Measurements from ENCODE around the gene PKN3. TPM values are rescaled to one million over a fixed set of nuclear protein-coding genes. Genes with fewer than 3 reads are reported as not detected.
"Not testable (repeated sequence)": the region's sequence is repeated elsewhere in the genome, so short reads cannot be mapped to it uniquely, and the experiment has no call there.

PKN3 gene
- total RNA-seq, 1 donor from 2014 or later, result 4.4 TPM

DNA sequence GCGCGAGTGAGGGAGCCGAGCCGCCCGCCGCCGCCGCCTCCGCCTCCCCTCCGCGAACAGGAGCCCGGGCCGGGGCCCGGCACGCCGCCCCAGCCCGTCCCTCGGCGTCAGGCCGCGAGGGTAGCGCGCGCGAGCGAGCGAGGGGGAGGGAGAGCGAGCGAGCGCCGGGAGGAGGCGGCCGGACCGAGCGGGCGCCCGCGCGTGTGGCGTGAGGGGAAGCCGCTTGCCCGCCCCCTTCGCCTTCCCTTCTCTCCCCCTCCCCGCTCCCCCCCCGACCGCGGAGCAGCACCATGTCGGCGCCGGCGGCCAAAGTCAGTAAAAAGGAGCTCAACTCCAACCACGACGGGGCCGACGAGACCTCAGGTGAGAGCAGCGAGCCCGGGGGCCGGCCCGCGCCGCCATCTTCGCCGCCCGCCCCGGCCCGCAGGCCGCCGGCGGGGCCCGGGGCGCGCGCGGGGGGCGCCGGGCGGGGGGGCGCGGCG lies 13.0 kb upstream of the PKN3 start:
- no peak overlapping the region for H3K27ac Mint-ChIP-seq

DNA sequence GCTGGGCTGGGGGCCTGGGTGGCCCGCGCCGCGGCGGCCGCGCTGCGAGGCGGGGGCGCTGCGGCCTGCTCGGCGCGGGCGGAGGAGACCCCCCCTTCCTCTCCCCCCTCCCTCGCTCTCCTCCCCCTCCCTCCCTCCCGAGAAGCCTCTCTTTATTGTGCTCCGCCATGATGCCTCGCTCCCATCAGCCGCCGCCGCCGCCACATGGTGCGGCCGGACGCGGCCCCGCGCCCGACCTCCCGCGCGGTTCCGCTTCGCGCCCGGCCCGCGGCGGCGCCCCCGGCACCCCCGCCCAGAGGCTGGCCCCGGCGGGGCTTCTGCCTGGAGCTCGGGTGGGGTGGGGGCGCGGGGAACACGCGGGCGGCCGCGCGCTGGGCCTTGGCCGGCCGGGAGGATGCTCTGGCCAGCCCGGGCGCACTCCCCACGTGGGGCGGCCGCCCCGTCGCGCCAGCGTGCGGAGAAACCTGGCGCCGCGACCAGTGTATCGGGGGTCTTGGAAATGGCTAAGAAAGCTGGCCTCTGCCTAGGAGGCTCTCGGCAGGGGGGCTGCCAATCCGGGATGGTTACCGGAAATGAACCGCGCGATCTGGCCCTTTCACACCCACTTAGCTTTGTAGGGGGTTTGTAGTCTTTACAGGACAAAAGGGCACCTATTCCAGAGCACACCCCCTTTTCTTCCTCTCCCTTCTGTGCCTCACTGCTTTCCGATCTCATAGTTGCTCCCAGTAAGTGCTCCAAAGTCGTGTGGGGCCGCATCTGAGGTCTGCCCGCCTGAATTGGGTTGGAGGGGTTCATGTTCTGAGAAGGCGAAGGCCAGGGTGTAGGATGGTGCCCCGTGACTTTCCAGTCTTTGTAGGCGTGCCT lies 12.3 kb upstream of the PKN3 start:
- H3K4me1 ChIP-seq, result peaks cover 41% of the 10 kb centered on the region
- no peaks in the 10 kb centered on the region for H3K27me3 ChIP-seq
- no peak overlapping the region for H2AFZ ChIP-seq (replicated peaks)
- H3K27ac Mint-ChIP-seq, result peak overlapping the region; percentile 98
- H3K27me3 Mint-ChIP-seq (ENCODE audit: insufficient read depth, low read depth), result peaks cover 6% of the 10 kb centered on the region
- peaks cover 91% of the 10 kb centered on the region for H3K79me2 ChIP-seq (ENCODE audit: low read depth)
- H3K4me3 ChIP-seq, result peak overlapping the region; percentile 87
- peak overlapping the region; percentile 7 for H3K27ac ChIP-seq
- peaks cover 34% of the 10 kb centered on the region for H3K36me3 ChIP-seq
- peak overlapping the region; percentile 67 for H3K9ac ChIP-seq
- peak overlapping the region; percentile 97 for H3K4me2 ChIP-seq
- H3K36me3 Mint-ChIP-seq, result peaks cover 26% of the 10 kb centered on the region
- peaks cover 76% of the 10 kb centered on the region for H4K20me1 ChIP-seq (ENCODE audit: low read depth)
- H3K9me3 Mint-ChIP-seq, result no peaks in the 10 kb centered on the region
- peaks cover 76% of the 10 kb centered on the region for H3F3A ChIP-seq (ENCODE audit: low read depth)
- peaks cover 53% of the 10 kb centered on the region for H3K4me1 Mint-ChIP-seq
- H3K9me3 ChIP-seq (ENCODE audit: low read depth), result no peaks in the 10 kb centered on the region
- DNase-seq (ENCODE audit: low spot score), result peak; percentile 79
- TF ChIP-seq, protein P1, sequence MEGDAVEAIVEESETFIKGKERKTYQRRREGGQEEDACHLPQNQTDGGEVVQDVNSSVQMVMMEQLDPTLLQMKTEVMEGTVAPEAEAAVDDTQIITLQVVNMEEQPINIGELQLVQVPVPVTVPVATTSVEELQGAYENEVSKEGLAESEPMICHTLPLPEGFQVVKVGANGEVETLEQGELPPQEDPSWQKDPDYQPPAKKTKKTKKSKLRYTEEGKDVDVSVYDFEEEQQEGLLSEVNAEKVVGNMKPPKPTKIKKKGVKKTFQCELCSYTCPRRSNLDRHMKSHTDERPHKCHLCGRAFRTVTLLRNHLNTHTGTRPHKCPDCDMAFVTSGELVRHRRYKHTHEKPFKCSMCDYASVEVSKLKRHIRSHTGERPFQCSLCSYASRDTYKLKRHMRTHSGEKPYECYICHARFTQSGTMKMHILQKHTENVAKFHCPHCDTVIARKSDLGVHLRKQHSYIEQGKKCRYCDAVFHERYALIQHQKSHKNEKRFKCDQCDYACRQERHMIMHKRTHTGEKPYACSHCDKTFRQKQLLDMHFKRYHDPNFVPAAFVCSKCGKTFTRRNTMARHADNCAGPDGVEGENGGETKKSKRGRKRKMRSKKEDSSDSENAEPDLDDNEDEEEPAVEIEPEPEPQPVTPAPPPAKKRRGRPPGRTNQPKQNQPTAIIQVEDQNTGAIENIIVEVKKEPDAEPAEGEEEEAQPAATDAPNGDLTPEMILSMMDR (IDR thresholded peaks at IDR 0.05), result no peak
- TF ChIP-seq EZH2phosphoT487 (IDR thresholded peaks at IDR 0.05) (no peak), EZH2 (IDR thresholded peaks at IDR 0.05) (no peak)
- H3K4me3 Mint-ChIP-seq, result peak overlapping the region; percentile 99

More for the DNA sequence above, 13.0 kb upstream of the PKN3 start:
- H3F3A ChIP-seq (ENCODE audit: low read depth), result peaks cover 79% of the 10 kb centered on the region
- Mint-ChIP-seq H3K27me3 (ENCODE audit: insufficient read depth, low read depth) (peaks cover 6% of the 10 kb centered on the region), H3K9me3 (no peaks in the 10 kb centered on the region), H3K36me3 (peaks cover 23% of the 10 kb centered on the region), H3K4me1 (peaks cover 59% of the 10 kb centered on the region), H3K4me3 (peak overlapping the region; percentile 74)
- peaks cover 32% of the 10 kb centered on the region for H3K36me3 ChIP-seq
- H3K4me2 ChIP-seq, result peak overlapping the region; percentile 67
- H3K4me1 ChIP-seq, result peaks cover 47% of the 10 kb centered on the region
- peaks cover 76% of the 10 kb centered on the region for H4K20me1 ChIP-seq (ENCODE audit: low read depth)
- no peaks in the 10 kb centered on the region for H3K27me3 ChIP-seq
- TF ChIP-seq EZH2phosphoT487 (IDR thresholded peaks at IDR 0.05) (no peak), EZH2 (IDR thresholded peaks at IDR 0.05) (no peak)
- TF ChIP-seq, protein P1 (IDR thresholded peaks at IDR 0.05), result no peak
- no peak for DNase-seq (ENCODE audit: low spot score)
- H3K9ac ChIP-seq, result peak overlapping the region; percentile 77
- peak overlapping the region; percentile 97 for H3K27ac ChIP-seq
- no peak overlapping the region for H2AFZ ChIP-seq (replicated peaks)
- H3K9me3 ChIP-seq (ENCODE audit: low read depth), result no peaks in the 10 kb centered on the region
- H3K4me3 ChIP-seq, result peak overlapping the region; percentile 84
- peaks cover 93% of the 10 kb centered on the region for H3K79me2 ChIP-seq (ENCODE audit: low read depth)

DNA sequence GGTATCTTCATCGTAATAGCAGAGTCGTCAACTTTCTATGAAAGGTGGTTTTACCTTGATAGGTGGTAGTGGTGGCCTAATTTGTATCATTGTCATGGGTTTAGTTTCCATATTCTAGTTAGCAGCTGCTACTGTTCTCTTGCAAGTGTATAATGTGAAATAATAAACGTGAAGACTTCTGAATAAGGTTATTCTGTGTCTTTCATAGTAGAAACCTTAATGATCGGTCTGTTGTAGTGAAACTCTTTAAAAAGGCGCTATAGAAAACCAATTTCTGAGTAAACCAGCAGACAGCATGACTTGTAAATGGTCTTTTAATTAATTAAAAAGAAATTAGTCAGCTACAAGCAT lies 11.6 kb upstream of the PKN3 start:
- Mint-ChIP-seq H3K9me3 (no peaks in the 10 kb centered on the region), H3K4me3 (peak overlapping the region; percentile 99), H3K27ac (peak overlapping the region; percentile 98), H3K36me3 (peaks cover 26% of the 10 kb centered on the region), H3K27me3 (ENCODE audit: insufficient read depth, low read depth) (peaks cover 6% of the 10 kb centered on the region), H3K4me1 (peaks cover 47% of the 10 kb centered on the region)
- peaks cover 90% of the 10 kb centered on the region for H3K79me2 ChIP-seq (ENCODE audit: low read depth)
- H3K36me3 ChIP-seq, result peaks cover 37% of the 10 kb centered on the region
- peaks cover 74% of the 10 kb centered on the region for H4K20me1 ChIP-seq (ENCODE audit: low read depth)
- peaks cover 78% of the 10 kb centered on the region for H3F3A ChIP-seq (ENCODE audit: low read depth)
- TF ChIP-seq EZH2 (IDR thresholded peaks at IDR 0.05) (no peak), EZH2phosphoT487 (IDR thresholded peaks at IDR 0.05) (no peak)
- TF ChIP-seq, protein P1 (IDR thresholded peaks at IDR 0.05), result no peak
- peak overlapping the region; percentile 67 for H3K9ac ChIP-seq
- no peaks in the 10 kb centered on the region for H3K9me3 ChIP-seq (ENCODE audit: low read depth)
- H3K4me2 ChIP-seq, result peak overlapping the region; percentile 97
- DNase-seq (ENCODE audit: low spot score), result no peak
- H3K4me3 ChIP-seq, result peak overlapping the region; percentile 87
- H3K27ac ChIP-seq, result peak overlapping the region; percentile 7
- H3K27me3 ChIP-seq, result no peaks in the 10 kb centered on the region
- H2AFZ ChIP-seq (replicated peaks), result no peak overlapping the region
- peaks cover 35% of the 10 kb centered on the region for H3K4me1 ChIP-seq

DNA sequence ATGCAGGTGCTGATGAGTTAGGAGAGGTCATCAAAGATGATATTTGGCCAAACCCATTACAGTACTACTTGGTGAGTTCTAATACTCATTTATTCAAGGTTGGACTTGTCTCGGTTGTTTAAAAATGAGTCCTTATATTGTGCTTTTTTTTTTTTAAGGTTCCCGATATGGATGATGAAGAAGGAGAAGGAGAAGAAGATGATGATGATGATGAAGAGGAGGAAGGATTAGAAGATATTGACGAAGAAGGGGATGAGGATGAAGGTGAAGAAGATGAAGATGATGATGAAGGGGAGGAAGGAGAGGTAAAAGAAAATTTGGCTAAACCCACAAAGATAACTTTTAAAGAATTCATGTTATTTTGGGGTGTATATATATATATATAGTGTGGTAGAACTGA lies 8.6 kb upstream of the PKN3 start:
- H3K9me3 Mint-ChIP-seq; H3K27ac Mint-ChIP-seq; H3K4me3 ChIP-seq; H3K27me3 ChIP-seq; H3K9ac ChIP-seq; H3K9me3 ChIP-seq (ENCODE audit: low read depth); H2AFZ ChIP-seq (replicated peaks); H3K4me2 ChIP-seq; H3K27me3 Mint-ChIP-seq (ENCODE audit: insufficient read depth, low read depth); H3K4me3 Mint-ChIP-seq; DNase-seq (ENCODE audit: low spot score); H3K27ac ChIP-seq: not testable (repeated sequence)
- H3K36me3 ChIP-seq, result peaks cover 42% of the 10 kb centered on the region
- Mint-ChIP-seq H3K36me3 (peaks cover 43% of the 10 kb centered on the region), H3K4me1 (peaks cover 19% of the 10 kb centered on the region)
- peaks cover 14% of the 10 kb centered on the region for H3K4me1 ChIP-seq
- peaks cover 73% of the 10 kb centered on the region for H4K20me1 ChIP-seq (ENCODE audit: low read depth)
- H3K79me2 ChIP-seq (ENCODE audit: low read depth), result peaks cover 61% of the 10 kb centered on the region
- H3F3A ChIP-seq (ENCODE audit: low read depth), result peaks cover 80% of the 10 kb centered on the region

Data from neural progenitor cell (in vitro differentiated cells).